ENCODE measurements around the gene SFR1.

SFR1 gene

DNA sequence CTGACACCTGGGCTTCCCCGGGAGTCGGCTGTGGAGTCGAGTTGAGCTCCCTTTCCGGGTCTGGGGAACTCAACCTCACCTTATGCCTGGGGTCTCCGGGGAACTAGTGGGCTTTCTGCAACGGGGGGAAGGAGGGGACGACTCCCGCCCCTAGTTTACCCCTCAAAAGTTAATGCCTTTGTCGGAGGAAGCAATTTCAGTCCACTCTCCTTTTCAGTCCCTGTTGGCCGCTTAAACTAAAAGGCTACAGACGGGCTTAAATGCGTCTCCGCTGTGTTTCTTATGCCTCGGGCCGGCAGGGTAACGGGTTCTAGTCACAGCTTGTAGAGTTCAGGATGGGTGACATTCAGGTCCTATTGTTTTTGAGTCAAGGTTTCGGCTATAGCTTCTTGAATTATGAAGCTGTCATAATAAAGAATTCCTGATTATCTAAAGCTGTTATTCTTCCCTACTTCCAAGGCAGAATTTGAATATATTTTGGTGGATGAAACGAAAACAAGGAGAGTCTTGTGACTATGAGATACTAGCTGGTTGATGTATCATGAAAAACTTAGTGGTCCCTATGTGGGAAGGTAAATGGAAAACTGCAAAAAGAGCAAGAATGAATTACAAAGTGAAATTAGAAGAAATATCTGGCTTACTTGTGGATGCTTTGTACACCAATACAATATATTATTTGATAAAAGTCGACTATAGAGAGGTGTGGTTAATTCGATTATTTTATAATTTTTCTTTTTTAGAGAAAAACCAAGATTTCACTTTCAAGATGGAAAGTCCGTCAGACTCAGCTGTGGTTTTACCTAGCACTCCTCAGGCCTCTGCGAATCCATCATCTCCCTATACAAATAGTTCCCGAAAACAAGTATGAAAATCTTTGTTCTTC is 495 bp downstream of the SFR1 start:
- no peak for ATAC-seq
- peaks cover 14% of the 10 kb centered on the region for H3K36me3 Mint-ChIP-seq (ENCODE audit: low read depth)
- peaks cover 49% of the 10 kb centered on the region for H3K4me1 Mint-ChIP-seq
- H3K9me3 Mint-ChIP-seq: no peaks in the 10 kb centered on the region
- peak overlapping the region; percentile 95 for H3K27ac Mint-ChIP-seq
- no peak for DNase-seq
- H3K27me3 Mint-ChIP-seq: no peaks in the 10 kb centered on the region
- peak overlapping the region; percentile 84 for H3K4me3 Mint-ChIP-seq

DNA sequence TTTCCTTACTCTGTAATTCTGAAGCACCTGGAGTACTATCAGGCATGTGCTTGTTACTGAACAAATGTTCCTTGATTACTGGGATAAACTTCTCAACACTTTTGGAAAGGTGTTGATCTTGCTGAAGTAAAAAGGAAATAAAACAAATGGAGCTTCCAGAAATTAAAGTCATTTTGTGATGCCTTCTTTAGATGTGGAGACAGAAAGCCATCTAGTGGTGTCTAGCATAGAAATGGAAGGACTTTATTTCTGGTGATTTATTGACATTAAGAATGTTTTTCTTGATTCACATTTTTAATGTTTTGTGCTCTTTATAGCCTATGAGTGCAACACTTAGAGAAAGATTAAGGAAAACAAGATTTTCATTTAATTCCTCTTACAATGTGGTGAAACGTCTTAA is 1.4 kb downstream of the SFR1 start:
- no peaks in the 10 kb centered on the region for H3K9me3 Mint-ChIP-seq
- ATAC-seq: no peak
- peaks cover 45% of the 10 kb centered on the region for H3K4me1 Mint-ChIP-seq
- H3K36me3 Mint-ChIP-seq (ENCODE audit: low read depth): peaks cover 14% of the 10 kb centered on the region
- peak overlapping the region; percentile 84 for H3K4me3 Mint-ChIP-seq
- no peaks in the 10 kb centered on the region for H3K27me3 Mint-ChIP-seq
- no peak for DNase-seq
- H3K27ac Mint-ChIP-seq: peak overlapping the region; percentile 52

DNA sequence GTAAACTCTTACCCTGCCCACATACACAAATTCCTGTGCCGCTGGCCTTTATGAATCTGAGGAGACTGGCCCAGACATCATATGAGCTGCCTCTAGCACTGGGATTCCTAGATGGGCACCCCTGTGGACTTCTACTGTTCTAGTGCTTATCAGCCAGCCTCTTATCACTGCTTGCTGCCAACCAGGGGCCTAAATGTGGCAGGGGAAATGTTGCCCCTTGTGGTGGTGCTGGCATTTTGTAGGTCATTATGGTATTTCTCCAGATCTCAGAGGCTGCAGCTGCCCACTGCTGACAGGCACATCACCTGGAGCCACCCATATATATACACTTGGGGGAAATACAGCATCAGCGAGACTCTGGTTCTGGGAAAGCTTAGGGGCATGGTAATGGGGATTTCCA is 5.4 kb downstream of the SFR1 start:
- DNase-seq (no peak), ATAC-seq (peak; percentile 54)
- peaks cover 14% of the 10 kb centered on the region for H3K36me3 Mint-ChIP-seq (ENCODE audit: low read depth)
- peak overlapping the region; percentile 39 for H3K27ac Mint-ChIP-seq
- peaks cover 25% of the 10 kb centered on the region for H3K4me1 Mint-ChIP-seq
- no peak overlapping the region for H3K4me3 Mint-ChIP-seq
- no peaks in the 10 kb centered on the region for H3K9me3 Mint-ChIP-seq
- no peaks in the 10 kb centered on the region for H3K27me3 Mint-ChIP-seq

DNA sequence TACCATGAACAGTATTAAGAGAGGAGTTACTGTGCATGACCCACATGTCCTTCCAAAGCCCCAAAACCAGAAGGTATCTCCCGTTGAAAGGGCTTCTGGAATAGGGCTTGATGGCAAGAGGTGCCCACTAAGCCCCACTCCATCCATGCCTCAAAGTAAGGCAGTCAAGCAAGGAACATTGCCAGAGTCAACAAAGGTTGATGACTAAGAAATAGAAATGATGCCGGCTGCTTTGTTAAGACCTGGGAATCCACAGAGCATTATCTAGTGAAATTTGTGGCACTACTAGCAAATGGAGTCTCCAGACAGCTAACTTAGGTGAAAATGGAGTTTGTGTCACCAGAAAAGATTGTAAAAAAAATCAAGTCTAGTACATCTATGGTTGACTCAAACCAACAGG is 6.2 kb downstream of the SFR1 start:
- ATAC-seq (no peak), DNase-seq (no peak)
- H3K9me3 Mint-ChIP-seq: no peaks in the 10 kb centered on the region
- peaks cover 3% of the 10 kb centered on the region for H3K27me3 Mint-ChIP-seq
- H3K27ac Mint-ChIP-seq: no peak overlapping the region
- no peak overlapping the region for H3K4me3 Mint-ChIP-seq
- peaks cover 18% of the 10 kb centered on the region for H3K4me1 Mint-ChIP-seq
- peaks cover 14% of the 10 kb centered on the region for H3K36me3 Mint-ChIP-seq (ENCODE audit: low read depth)

DNA sequence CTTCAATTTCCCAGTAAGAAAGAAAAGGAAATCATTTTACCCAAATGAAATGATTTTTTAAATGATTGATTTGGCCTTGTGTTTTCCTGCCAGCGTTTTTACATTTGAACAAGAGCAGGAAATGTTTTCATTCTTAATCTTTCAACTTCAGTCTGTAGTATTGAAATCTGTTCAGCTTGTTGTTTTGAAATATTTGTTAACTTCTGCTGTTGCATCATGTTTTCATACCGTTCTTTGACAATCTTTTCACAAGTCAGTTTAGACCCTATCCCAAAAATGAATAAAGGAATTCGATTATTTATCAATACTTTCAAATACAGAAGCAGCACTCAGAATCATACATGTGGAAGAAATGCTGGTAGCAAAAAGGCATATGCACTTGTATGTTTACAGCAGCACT is 8.1 kb downstream of the SFR1 start:
- no peak overlapping the region for H3K27ac Mint-ChIP-seq
- H3K27me3 Mint-ChIP-seq: peaks cover 13% of the 10 kb centered on the region
- no peaks in the 10 kb centered on the region for H3K9me3 Mint-ChIP-seq
- DNase-seq: no peak
- ATAC-seq: no peak
- peaks cover 9% of the 10 kb centered on the region for H3K4me1 Mint-ChIP-seq
- H3K4me3 Mint-ChIP-seq: no peak overlapping the region
- peaks cover 8% of the 10 kb centered on the region for H3K36me3 Mint-ChIP-seq (ENCODE audit: low read depth)

DNA sequence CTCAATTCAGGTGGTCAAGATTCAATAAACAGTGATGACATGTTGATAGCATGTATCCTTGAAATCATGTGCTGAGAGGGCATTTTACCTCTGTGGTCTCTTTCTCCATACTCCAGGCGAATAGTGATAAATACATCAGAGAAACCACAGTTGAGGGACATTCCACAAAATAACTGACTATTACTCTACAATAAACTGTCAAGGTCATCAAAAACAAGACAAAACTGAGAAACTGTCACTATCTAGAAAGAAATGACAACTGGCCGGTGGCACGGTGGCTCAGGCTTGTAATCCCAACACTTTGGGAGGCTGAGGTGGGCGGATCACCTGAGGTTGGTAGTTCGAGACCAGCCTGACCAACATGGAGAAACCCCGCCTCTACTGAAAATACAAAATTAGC is 16.2 kb downstream of the SFR1 start:
- no peak overlapping the region for H3K4me3 Mint-ChIP-seq
- H3K9me3 Mint-ChIP-seq: no peaks in the 10 kb centered on the region
- no peaks in the 10 kb centered on the region for H3K36me3 Mint-ChIP-seq (ENCODE audit: low read depth)
- H3K27ac Mint-ChIP-seq: no peak overlapping the region
- ATAC-seq: no peak
- H3K27me3 Mint-ChIP-seq: peaks cover 19% of the 10 kb centered on the region
- DNase-seq: no peak
- H3K4me1 Mint-ChIP-seq: no peaks in the 10 kb centered on the region

DNA sequence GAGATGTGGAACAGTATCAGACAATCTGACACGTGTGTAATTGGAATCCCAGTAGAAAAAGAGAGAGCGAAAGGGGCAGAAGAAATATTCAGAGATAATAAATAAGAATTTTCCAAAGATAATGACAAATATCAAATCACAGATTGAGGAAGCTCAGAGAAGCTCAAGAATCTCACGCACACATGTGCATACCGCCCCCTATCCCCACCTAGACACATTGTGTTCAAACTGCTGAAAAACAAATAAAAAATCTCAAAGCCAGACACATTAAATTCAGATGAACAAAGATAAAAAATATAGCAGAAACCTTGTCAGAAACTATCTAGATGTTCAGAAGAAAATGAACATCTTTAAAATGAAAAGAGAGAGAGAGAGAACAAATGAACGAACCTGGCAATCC is 17.2 kb downstream of the SFR1 start:
- no peak for DNase-seq
- H3K9me3 Mint-ChIP-seq: no peaks in the 10 kb centered on the region
- H3K4me1 Mint-ChIP-seq: no peaks in the 10 kb centered on the region
- no peak for ATAC-seq
- no peak overlapping the region for H3K4me3 Mint-ChIP-seq
- H3K27ac Mint-ChIP-seq: no peak overlapping the region
- no peaks in the 10 kb centered on the region for H3K36me3 Mint-ChIP-seq (ENCODE audit: low read depth)
- H3K27me3 Mint-ChIP-seq: peaks cover 14% of the 10 kb centered on the region

DNA sequence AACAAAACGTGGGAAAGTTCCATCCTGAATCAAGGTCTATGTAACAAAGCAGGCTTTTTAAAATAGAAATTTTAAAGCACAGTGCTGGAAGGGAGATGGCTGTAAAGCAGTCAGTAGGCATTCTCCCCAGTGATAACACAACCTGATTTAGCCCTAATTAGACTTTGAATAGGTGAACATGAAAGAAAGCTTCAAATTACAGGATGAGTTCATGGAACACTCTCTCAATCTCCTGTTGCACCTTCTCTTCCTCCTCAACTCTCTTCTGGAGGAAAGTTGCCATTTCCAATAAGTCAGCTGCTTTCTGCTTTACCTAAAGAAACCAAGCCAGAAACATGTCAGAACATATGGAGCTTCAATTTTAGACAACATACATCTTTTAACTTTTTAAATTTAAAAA is 20.1 kb downstream of the SFR1 start:
- H3K27ac Mint-ChIP-seq: no peak overlapping the region

DNA sequence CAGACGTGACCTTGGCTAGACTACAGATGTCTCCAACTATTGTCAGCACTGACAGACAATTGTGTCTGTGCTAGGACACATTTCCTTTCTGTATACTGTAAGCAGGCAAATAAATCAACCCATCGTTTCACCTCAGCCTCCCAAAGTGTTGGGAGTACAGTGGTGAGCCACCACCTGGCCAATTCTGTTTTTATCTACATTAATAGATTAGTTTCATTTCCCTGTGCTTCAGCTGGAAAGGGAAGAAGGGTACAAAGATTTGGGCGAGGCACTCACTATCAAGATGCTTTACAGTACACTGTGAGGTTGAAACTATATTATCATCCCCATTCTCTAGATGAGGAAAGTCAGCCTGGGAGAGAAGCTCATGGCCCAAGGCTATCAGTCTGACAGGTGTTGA is 21.9 kb downstream of the SFR1 start:
- peaks cover 8% of the 10 kb centered on the region for H3K27me3 Mint-ChIP-seq
- no peaks in the 10 kb centered on the region for H3K4me1 Mint-ChIP-seq

More for the DNA sequence above, 20.1 kb downstream of the SFR1 start:
- ATAC-seq: no peak
- no peaks in the 10 kb centered on the region for H3K36me3 Mint-ChIP-seq (ENCODE audit: low read depth)
- no peaks in the 10 kb centered on the region for H3K9me3 Mint-ChIP-seq
- H3K27me3 Mint-ChIP-seq: peaks cover 12% of the 10 kb centered on the region
- DNase-seq: no peak
- no peaks in the 10 kb centered on the region for H3K4me1 Mint-ChIP-seq
- no peak overlapping the region for H3K4me3 Mint-ChIP-seq

DNA sequence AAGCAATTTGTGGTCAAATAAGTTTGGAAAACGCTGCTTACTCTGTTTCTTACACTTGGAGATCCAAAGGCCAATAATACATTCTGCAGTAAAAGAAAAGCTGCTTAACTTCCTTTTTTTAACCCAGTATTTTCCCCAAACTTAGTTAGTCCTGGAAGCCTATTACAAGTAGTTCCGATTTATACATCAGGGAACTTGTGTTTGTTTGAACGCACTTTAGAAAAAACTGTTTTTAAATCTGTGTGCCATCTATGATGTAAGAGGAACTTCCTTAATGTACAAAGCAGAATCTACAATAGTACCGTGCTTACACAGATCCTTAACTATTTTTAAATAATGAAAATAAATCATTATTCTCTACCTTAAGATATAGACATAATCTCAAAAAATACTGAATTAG is 23.0 kb downstream of the SFR1 start:
- peaks cover 5% of the 10 kb centered on the region for H3K27me3 Mint-ChIP-seq
- H3K4me3 Mint-ChIP-seq: no peak overlapping the region
- no peaks in the 10 kb centered on the region for H3K9me3 Mint-ChIP-seq
- no peaks in the 10 kb centered on the region for H3K36me3 Mint-ChIP-seq (ENCODE audit: low read depth)
- no peak for DNase-seq
- no peak for ATAC-seq
- H3K4me1 Mint-ChIP-seq: no peaks in the 10 kb centered on the region
- H3K27ac Mint-ChIP-seq: no peak overlapping the region

More for the DNA sequence above, 21.9 kb downstream of the SFR1 start:
- Mint-ChIP-seq H3K4me3 (no peak overlapping the region), H3K27ac (no peak overlapping the region), H3K9me3 (no peaks in the 10 kb centered on the region), H3K36me3 (ENCODE audit: low read depth) (no peaks in the 10 kb centered on the region)
- ATAC-seq (no peak), DNase-seq (no peak)

DNA sequence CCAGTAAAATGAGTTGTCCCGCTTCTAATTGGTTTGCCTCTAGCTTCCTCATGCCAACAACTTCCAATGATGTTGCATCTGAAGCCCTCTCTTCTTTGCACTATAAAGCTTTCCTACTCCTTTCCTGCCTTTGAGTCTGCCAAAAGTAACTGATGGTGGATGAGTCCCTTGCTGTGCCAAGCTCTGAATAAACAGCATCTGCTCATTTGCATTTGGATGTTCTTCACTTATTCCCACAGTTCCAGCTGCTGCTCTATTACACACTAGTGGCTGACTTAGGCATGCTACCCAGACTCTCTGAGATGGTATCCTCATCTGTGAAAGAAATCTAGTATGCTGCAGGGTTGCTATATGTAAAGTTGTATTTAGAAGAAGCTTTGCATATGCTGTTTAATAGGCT is 24.9 kb downstream of the SFR1 start:
- no peak for DNase-seq
- Mint-ChIP-seq H3K4me1 (no peaks in the 10 kb centered on the region), H3K36me3 (ENCODE audit: low read depth) (peaks cover 5% of the 10 kb centered on the region), H3K27ac (no peak overlapping the region), H3K27me3 (peaks cover 13% of the 10 kb centered on the region), H3K9me3 (peaks cover 11% of the 10 kb centered on the region), H3K4me3 (no peak overlapping the region)
- ATAC-seq: no peak

DNA sequence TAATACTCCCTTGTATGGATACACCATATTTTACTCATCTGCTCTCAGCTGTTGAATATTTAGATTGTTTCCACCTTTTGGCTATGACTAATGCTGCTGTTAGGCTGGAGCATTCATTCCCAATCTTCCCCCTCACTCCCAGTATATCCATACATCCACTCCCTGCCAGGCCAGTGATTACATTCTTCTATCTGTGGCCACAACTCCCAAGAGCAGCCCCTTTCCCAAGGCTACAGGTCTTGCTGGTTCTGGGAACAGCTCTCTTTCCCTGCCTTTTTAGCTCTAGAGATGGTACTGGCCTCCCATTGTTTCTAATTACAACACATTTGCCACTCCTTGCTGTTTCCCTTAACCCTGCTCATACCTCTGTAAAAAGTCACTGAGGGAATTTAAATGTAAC is 28.2 kb downstream of the SFR1 start:
- Mint-ChIP-seq H3K9me3 (peaks cover 22% of the 10 kb centered on the region), H3K4me3 (no peak overlapping the region), H3K27ac (no peak overlapping the region), H3K27me3 (peaks cover 21% of the 10 kb centered on the region), H3K4me1 (no peaks in the 10 kb centered on the region), H3K36me3 (ENCODE audit: low read depth) (peaks cover 9% of the 10 kb centered on the region)
- DNase-seq (no peak), ATAC-seq (no peak)

DNA sequence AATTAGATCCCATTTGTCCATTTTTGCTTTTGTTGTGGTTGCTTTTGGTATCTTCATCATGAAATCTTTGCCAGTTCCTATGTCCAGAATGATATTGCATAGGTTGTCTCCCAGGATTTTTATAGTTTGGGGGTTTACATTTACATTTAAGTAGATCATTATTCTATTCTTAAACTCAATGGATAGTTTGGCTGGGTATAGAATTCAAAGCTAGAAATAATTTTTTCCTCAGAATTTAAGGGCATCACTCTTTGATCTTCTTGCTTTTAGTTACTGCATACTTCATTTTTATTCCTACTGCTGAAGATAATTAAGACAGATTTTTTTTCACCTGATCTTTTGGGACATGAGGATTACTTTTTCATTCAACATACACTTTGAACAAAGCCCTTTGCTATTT is 29.8 kb downstream of the SFR1 start:
- H3K27ac Mint-ChIP-seq: no peak overlapping the region
- DNase-seq (no peak), ATAC-seq (no peak)
- no peak overlapping the region for H3K4me3 Mint-ChIP-seq
- H3K27me3 Mint-ChIP-seq: peaks cover 31% of the 10 kb centered on the region
- peaks cover 22% of the 10 kb centered on the region for H3K9me3 Mint-ChIP-seq
- no peaks in the 10 kb centered on the region for H3K4me1 Mint-ChIP-seq
- peaks cover 9% of the 10 kb centered on the region for H3K36me3 Mint-ChIP-seq (ENCODE audit: low read depth)

DNA sequence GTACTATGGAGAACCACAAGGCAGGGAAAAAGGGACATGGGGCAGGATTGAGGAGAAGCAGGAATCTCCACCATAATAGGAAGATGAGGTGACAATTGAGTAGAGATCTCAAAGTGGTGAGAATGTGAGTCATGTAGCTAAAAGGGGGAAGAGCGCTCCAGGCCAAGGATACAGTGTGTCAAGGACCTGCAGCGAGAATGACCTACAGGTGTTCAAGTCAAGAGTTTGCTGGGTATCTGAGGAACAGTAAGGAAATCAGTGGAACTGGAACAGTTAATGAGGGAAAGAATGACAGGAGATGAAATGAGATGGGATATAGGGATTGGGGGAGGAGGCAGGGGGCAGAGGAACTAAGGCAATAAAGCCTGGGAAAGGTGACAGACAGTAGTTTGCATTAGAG is 33.6 kb downstream of the SFR1 start:
- H3K36me3 Mint-ChIP-seq (ENCODE audit: low read depth): peaks cover 9% of the 10 kb centered on the region
- no peak overlapping the region for H3K27ac Mint-ChIP-seq
- peaks cover 22% of the 10 kb centered on the region for H3K9me3 Mint-ChIP-seq
- H3K4me1 Mint-ChIP-seq: no peaks in the 10 kb centered on the region
- H3K4me3 Mint-ChIP-seq: no peak overlapping the region
- DNase-seq: no peak
- ATAC-seq: no peak
- peaks cover 41% of the 10 kb centered on the region for H3K27me3 Mint-ChIP-seq

DNA sequence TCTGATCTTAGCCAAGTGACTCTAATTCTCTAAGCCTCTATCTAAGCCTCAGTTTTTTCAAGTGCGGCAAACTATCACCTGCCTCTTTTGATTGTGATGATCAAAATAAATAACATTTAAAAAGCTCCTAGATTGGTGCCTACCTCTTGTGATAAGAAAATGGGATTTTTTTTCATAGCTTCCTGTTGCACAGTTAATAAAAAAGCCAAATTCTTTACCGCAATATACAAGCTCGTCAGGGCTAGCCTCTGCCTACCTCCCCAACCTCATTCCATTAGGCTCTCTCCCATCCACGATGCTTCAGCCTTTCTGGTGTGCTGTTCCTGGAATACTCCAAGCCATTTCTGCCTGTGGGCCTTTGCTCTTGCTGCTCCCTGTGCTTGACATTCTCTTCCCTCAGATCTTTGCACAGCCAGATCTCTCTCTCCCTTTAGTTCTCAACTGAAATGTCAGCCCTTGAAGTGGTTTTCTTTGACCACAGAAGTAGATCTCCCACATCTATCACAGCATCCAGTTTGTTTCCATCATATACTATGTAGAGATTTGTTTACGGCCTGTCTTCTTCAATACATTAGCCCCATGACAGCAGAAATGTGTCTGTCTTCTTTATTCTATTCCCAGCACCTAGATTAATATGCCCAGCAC is 48.8 kb downstream of the SFR1 start:
- no peak overlapping the region for H3K27ac Mint-ChIP-seq
- H3K36me3 Mint-ChIP-seq (ENCODE audit: low read depth): no peaks in the 10 kb centered on the region
- peaks cover 12% of the 10 kb centered on the region for H3K27me3 Mint-ChIP-seq
- DNase-seq (no peak), ATAC-seq (peak; percentile 81)
- peaks cover 13% of the 10 kb centered on the region for H3K4me1 Mint-ChIP-seq
- peaks cover 13% of the 10 kb centered on the region for H3K9me3 Mint-ChIP-seq
- H3K4me3 Mint-ChIP-seq: no peak overlapping the region

All from activated naive CD8-positive, alpha-beta T cell treated with anti-CD3 and anti-CD28 coated beads, Interleukin-2, amount 50 U/mL, for 24 hours (primary cell).